Dermis blood vessel endothelial cell (primary cell): Measurements from ENCODE around the gene NPPC. TPM values are rescaled to one million over a fixed set of nuclear protein-coding genes. Genes with fewer than 3 reads are reported as not detected.
"Not testable (repeated sequence)": the region's sequence is repeated elsewhere in the genome, so short reads cannot be mapped to it uniquely, and the experiment has no call there.

Experiments used
- DNase-seq: peaks from one replicate; pipeline ENCODE4 v3.0.0; 2010
- total RNA-seq: library from RNA; depleted of rRNA; stranded (reverse); fragments of >200 nt; gene quantifications from 2 replicates; pipeline ENCODE4 v1.2.3, GENCODE V29; 2014

NPPC gene
- total RNA-seq = 0.17 TPM in 1 of 2 replicates, not detected in the other

- DNase-seq = peak; percentile 70
Observed at GRCh38 chr2:231926180-231926741, at the start of gene NPPC. TSS of gene NPPC (minus strand) at chr2:231926396. CDS start at chr2:231926249, 147 bp downstream.

- no peak for DNase-seq
Observed at GRCh38 chr2:231975001-231975400, 48.8 kb upstream of the NPPC start.

- no peak for DNase-seq
Observed at GRCh38 chr2:231970461-231970860, 44.3 kb upstream of the NPPC start.

GRCh38 chr2:231968820-231969219 is 42.6 kb upstream of the NPPC start:
- DNase-seq = no peak

- no peak for DNase-seq
Observed at GRCh38 chr2:231966886-231967285, 40.7 kb upstream of the NPPC start.

GRCh38 chr2:231965102-231965501 is 38.9 kb upstream of the NPPC start:
- peak; percentile 5 for DNase-seq

- peak; percentile 90 for DNase-seq
Observed at GRCh38 chr2:231961349-231962166, 35.4 kb upstream of the NPPC start, which contains the start of gene DIS3L2. TSS of gene DIS3L2 (plus strand) at chr2:231961713. CDS start at chr2:232014928, 53,215 bp downstream.

- no peak for DNase-seq
Observed at GRCh38 chr2:231960810-231961348, 34.7 kb upstream of the NPPC start.

- DNase-seq = no peak
Observed at GRCh38 chr2:231957913-231958763, 31.9 kb upstream of the NPPC start.

- no peak for DNase-seq
Observed at GRCh38 chr2:231955758-231956472, 29.7 kb upstream of the NPPC start.

GRCh38 chr2:231951452-231952035 is 25.3 kb upstream of the NPPC start:
- DNase-seq = no peak

GRCh38 chr2:231947694-231948093 is 21.5 kb upstream of the NPPC start:
- no peak for DNase-seq

- not testable (repeated sequence) for DNase-seq
Observed at GRCh38 chr2:231947112-231947511, 20.9 kb upstream of the NPPC start.

- no peak for DNase-seq
Observed at GRCh38 chr2:231946241-231946814, 20.1 kb upstream of the NPPC start.

GRCh38 chr2:231942180-231942579 is 16.0 kb upstream of the NPPC start:
- no peak for DNase-seq

GRCh38 chr2:231941673-231942072 is 15.5 kb upstream of the NPPC start:
- DNase-seq = no peak

GRCh38 chr2:231940795-231941194 is 14.6 kb upstream of the NPPC start:
- peak; percentile 88 for DNase-seq

GRCh38 chr2:231939022-231939421 is 12.8 kb upstream of the NPPC start:
- DNase-seq = no peak

- DNase-seq = no peak
Observed at GRCh38 chr2:231937057-231937456, 10.9 kb upstream of the NPPC start.

GRCh38 chr2:231936491-231936890 is 10.3 kb upstream of the NPPC start:
- no peak for DNase-seq

GRCh38 chr2:231935815-231936214 is 9.6 kb upstream of the NPPC start:
- DNase-seq = no peak

- no peak for DNase-seq
Observed at GRCh38 chr2:231935207-231935524, 9.0 kb upstream of the NPPC start.
